GM10248 (cell line): ENCODE measurements around the gene MYL6B.
A peak's percentile ranks its signal among the peaks of the same experiment; 100 is the strongest.

Experiments
- CTCF ChIA-PET: fragments of 300-600 bp; sonication (Branson Sonifier 250); formaldehyde crosslinking; extraction: SDS; loops from one replicate; lab custom pipeline; 2021; ENCODE audit warnings: antibody characterized with exemption; lab: Yijun Ruan, JAX
- POLR2A ChIA-PET: fragments of 350-650 bp; sonication (Branson Sonifier 250); formaldehyde crosslinking; extraction: SDS; loops from one replicate; lab custom pipeline; 2020; ENCODE audit warnings: antibody characterized with exemption; lab: Yijun Ruan, JAX
- DNase-seq: peaks from one replicate; pipeline ENCODE4 v3.0.0; 2012; ENCODE audit errors: extremely low spot score
- TF ChIP-seq, protein P1 (sequence below): IDR thresholded peaks from 2 replicates; pipeline ENCODE4 v1.5.1; 2012; ENCODE audit warnings: mild to moderate bottlenecking, low read depth; ENCODE audit errors: extremely low read depth, missing control alignments, control extremely low read depth

The MYL6B gene

DNA sequence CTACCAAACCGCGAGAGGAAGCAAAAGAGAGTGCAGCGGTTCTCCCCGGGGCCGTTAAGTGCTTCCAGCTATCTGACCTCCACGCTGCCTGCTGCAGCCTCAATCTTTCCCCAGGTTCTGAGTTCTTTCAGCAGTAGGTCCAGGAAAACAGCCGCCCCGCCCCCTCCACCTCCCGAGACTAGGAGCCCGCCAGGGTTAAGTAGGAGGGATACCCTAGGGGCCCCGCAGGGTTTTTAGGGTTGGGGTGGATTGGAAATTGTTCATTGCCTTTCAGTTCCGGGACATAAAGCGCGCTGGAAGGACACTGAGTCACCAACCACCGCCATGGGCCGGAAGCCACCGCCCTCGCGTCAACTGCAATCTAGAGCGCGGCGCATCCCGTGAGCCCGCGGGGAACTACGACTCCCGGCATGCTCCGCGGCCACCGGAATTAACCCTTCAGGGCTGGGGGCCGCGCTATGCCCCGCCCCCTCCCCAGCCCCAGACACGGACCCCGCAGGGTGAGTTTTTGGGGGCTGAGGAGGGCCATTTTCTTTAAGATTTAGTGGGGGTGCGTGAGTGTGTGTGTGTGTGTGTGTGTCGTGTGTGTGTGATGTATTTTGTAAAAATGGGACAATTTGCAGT, at the start of gene MYL6B:
MYL6B (plus strand) TSS at position 456 of the 624 bp plus-strand sequence. CDS start 1,332 bp downstream, outside the sequence.
- TF ChIP-seq, protein P1, sequence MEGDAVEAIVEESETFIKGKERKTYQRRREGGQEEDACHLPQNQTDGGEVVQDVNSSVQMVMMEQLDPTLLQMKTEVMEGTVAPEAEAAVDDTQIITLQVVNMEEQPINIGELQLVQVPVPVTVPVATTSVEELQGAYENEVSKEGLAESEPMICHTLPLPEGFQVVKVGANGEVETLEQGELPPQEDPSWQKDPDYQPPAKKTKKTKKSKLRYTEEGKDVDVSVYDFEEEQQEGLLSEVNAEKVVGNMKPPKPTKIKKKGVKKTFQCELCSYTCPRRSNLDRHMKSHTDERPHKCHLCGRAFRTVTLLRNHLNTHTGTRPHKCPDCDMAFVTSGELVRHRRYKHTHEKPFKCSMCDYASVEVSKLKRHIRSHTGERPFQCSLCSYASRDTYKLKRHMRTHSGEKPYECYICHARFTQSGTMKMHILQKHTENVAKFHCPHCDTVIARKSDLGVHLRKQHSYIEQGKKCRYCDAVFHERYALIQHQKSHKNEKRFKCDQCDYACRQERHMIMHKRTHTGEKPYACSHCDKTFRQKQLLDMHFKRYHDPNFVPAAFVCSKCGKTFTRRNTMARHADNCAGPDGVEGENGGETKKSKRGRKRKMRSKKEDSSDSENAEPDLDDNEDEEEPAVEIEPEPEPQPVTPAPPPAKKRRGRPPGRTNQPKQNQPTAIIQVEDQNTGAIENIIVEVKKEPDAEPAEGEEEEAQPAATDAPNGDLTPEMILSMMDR: no peak
- DNase-seq: peak; percentile 95
- POLR2A ChIA-PET: interaction anchor here (0.6 to 1.0 kb wide), 3 partner anchors 24 to 97 kb away, joined by 3 to 4 read pairs (median 3); partner anchors contain the start of genes ESYT1 and ZC3H10
- CTCF ChIA-PET: interaction anchor here (0.8 to 1.4 kb wide), 5 partner anchors 11 to 48 kb away, joined by 3 to 7 read pairs (median 4); partner anchors contain the start of genes PA2G4, SMARCC2 and ZC3H10

DNA sequence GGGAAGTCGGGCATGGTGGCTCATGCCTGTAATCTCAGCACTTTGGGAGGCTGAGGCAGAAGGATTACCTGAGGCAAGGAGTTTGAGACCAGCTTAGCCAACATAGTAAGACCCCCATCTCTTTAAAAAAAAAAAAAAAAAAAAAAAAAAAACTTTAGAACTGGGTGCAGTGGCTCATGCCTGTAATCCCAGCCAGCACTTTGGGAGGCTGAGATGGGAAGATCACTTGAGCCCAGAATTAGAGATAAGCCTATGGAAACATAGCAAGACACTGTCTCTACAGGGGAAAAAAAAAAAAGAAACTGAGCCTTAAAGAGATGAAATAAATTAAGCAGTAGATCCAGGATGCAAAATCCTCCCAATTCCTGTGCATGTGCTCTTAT, 49.7 kb upstream of the MYL6B start:
- CTCF ChIA-PET: interaction anchor here (1.4 to 3.1 kb wide), 5 partner anchors 15 to 364 kb away, joined by 3 to 42 read pairs (median 11); partner anchors contain the start of genes ERBB3, RPL41 and ZC3H10
- no peak for DNase-seq
- TF ChIP-seq, protein P1: no peak
- POLR2A ChIA-PET: interaction anchor here (0.6 to 3.1 kb wide), 3 partner anchors 15 to 1374 kb away, joined by 3 to 56 read pairs (median 5); partner anchors contain the start of genes RPL41 and ZC3H10

DNA sequence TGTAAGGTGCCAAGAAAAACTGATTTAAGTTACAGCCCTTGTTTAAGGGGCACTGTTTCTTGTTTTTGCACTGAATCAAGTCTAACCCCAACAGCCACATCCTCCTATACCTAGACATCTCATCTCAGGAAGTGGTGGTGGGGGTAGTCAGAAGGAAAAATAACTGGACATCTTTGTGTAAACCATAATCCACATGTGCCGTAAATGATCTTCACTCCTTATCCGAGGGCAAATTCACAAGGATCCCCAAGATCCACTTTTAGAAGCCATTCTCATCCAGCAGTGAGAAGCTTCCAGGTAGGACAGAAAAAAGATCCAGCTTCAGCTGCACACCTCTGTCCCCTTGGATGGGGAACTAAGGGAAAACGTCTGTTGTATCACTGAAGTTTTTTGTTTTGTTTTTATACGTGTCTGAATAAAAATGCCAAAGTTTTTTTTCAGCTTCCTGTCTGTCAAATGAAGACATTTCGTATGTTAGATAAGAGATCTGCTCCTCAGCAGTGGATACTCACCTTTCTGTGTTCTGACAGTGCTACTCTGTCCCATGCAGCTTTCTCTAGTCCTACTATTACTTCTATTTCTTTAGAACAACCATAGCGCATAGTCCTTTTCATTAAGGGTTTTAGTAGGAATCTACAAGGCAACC, 49.2 kb upstream of the MYL6B start:
- ChIA-PET CTCF (interaction anchor here (0.9 to 3.1 kb wide), 8 partner anchors 8 to 365 kb away, joined by 4 to 42 read pairs (median 6); partner anchors contain the start of genes ERBB3, RAB5B, RPL41 and SMARCC2), POLR2A (interaction anchor here (1.2 to 3.1 kb wide), 2 partner anchors 14 to 129 kb away, joined by 11 to 56 read pairs; partner anchors contain the start of genes RAB5B, RPL41 and ZC3H10)
- no peak for DNase-seq
- TF ChIP-seq, protein P1: no peak

DNA sequence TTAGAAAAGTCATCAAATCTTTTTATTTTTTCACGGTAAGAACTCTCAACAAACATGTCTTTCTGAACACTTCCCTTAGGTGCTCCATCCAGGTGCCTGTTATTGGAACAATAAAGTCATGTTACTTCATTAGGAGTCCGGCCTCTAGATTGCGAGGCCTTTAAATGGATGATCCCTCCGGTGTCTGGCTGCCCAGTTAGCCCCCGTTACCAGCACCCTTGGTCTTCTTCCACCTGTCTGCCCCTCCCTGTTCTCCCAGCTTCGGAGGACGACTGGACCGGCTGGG, 48.6 kb upstream of the MYL6B start:
- POLR2A ChIA-PET: interaction anchor here (0.6 to 3.1 kb wide), 16 partner anchors 9 to 372 kb away, joined by 3 to 56 read pairs (median 4); partner anchors contain the start of genes ANKRD52, DGKA, ERBB3 and ESYT1
- no peak for DNase-seq
- CTCF ChIA-PET: interaction anchor here (0.7 to 3.1 kb wide), 15 partner anchors 9 to 365 kb away, joined by 3 to 42 read pairs (median 4); partner anchors contain the start of genes ERBB3, RAB5B, RPL41 and SMARCC2
- TF ChIP-seq, protein P1: no peak

DNA sequence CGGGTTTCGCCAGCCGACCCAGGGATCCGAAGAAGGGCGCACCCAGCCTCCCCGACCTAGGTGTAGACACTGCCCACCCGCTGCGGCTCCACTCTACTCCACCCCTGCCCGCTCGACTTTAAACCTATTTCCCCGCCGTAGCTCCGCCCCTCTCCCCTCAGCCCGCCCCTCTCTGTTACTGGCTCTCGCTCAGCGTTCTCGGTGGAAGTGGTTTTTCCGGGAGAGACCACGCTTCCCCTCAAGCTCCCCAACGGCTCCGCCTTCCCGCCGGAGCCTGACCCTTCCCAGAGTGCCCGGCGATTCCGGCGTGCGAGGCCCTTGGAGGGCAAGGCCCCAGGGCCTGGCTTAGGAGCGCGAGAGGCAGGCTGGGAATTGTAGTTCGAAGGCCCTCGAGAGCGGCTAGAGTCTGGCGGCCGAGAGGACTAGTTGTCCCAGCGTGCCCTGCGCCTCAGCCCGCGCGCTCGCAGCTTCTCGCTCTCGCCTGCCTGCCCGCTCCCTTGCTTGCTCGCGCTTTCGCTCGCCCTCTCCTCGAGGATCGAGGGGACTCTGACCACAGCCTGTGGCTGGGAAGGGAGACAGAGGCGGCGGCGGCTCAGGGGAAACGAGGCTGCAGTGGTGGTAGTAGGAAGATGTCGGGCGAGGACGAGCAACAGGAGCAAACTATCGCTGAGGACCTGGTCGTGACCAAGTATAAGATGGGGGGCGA, 48.1 kb upstream of the MYL6B start, which contains the start of gene PA2G4:
PA2G4 (plus strand) TSS at position 451 of the 706 bp plus-strand sequence; CDS start at position 630, 179 bp downstream.
- ChIA-PET CTCF (interaction anchor here (0.7 to 3.1 kb wide), 18 partner anchors 8 to 366 kb away, joined by 3 to 42 read pairs (median 4); partner anchors contain the start of genes ERBB3, RAB5B, RNF41 and RPL41), POLR2A (interaction anchor here (0.6 to 3.1 kb wide), 22 partner anchors 9 to 375 kb away, joined by 3 to 56 read pairs (median 4); partner anchors contain the start of genes ANKRD52, DGKA, ERBB3 and ESYT1)
- peak; percentile 97 for DNase-seq
- TF ChIP-seq, protein P1: no peak
